Measurements from ENCODE around the gene POLE4. TPM values are rescaled to one million over a fixed set of nuclear protein-coding genes. Genes with fewer than 3 reads are reported as not detected.

The POLE4 gene
- total RNA-seq, 1 donor from 2014 or later = 44.2 TPM

GRCh38 chr2:74959106-74959751, 786 bp downstream of the POLE4 start:
- TF ChIP-seq, protein P1, sequence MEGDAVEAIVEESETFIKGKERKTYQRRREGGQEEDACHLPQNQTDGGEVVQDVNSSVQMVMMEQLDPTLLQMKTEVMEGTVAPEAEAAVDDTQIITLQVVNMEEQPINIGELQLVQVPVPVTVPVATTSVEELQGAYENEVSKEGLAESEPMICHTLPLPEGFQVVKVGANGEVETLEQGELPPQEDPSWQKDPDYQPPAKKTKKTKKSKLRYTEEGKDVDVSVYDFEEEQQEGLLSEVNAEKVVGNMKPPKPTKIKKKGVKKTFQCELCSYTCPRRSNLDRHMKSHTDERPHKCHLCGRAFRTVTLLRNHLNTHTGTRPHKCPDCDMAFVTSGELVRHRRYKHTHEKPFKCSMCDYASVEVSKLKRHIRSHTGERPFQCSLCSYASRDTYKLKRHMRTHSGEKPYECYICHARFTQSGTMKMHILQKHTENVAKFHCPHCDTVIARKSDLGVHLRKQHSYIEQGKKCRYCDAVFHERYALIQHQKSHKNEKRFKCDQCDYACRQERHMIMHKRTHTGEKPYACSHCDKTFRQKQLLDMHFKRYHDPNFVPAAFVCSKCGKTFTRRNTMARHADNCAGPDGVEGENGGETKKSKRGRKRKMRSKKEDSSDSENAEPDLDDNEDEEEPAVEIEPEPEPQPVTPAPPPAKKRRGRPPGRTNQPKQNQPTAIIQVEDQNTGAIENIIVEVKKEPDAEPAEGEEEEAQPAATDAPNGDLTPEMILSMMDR (IDR thresholded peaks at IDR 0.05) = no peak

GRCh38 chr2:74966887-74967286, 8.4 kb downstream of the POLE4 start:
- H3K4me1 Mint-ChIP-seq (ENCODE audit: unreplicated experiment) = no peaks in the 10 kb centered on the region
- no peak overlapping the region for H3K27ac Mint-ChIP-seq (ENCODE audit: unreplicated experiment)
- H3K36me3 Mint-ChIP-seq (ENCODE audit: unreplicated experiment) = peaks cover 37% of the 10 kb centered on the region
- H3K9me3 Mint-ChIP-seq (ENCODE audit: unreplicated experiment) = peaks cover 25% of the 10 kb centered on the region
- no peak overlapping the region for H3K4me3 Mint-ChIP-seq (ENCODE audit: unreplicated experiment)
- no peak for DNase-seq (ENCODE audit: extremely low spot score, unreplicated experiment)
- TF ChIP-seq, protein P1 (IDR thresholded peaks at IDR 0.05) = no peak
- H3K27me3 Mint-ChIP-seq (ENCODE audit: unreplicated experiment) = no peaks in the 10 kb centered on the region

More at GRCh38 chr2:74959106-74959751, 786 bp downstream of the POLE4 start:
- peaks cover 23% of the 10 kb centered on the region for H3K36me3 Mint-ChIP-seq (ENCODE audit: unreplicated experiment)
- peak overlapping the region; percentile 81 for H3K4me3 Mint-ChIP-seq (ENCODE audit: unreplicated experiment)
- H3K9me3 Mint-ChIP-seq (ENCODE audit: unreplicated experiment) = peaks cover 18% of the 10 kb centered on the region
- H3K27me3 Mint-ChIP-seq (ENCODE audit: unreplicated experiment) = no peaks in the 10 kb centered on the region
- H3K27ac Mint-ChIP-seq (ENCODE audit: unreplicated experiment) = peak overlapping the region; percentile 56
- no peak for DNase-seq (ENCODE audit: extremely low spot score, unreplicated experiment)
- peaks cover 19% of the 10 kb centered on the region for H3K4me1 Mint-ChIP-seq (ENCODE audit: unreplicated experiment)

GRCh38 chr2:74975016-74975415, 16.6 kb downstream of the POLE4 start:
- TF ChIP-seq, protein P1 (IDR thresholded peaks at IDR 0.05) = no peak
- no peaks in the 10 kb centered on the region for H3K4me1 Mint-ChIP-seq (ENCODE audit: unreplicated experiment)
- no peaks in the 10 kb centered on the region for H3K9me3 Mint-ChIP-seq (ENCODE audit: unreplicated experiment)
- H3K27me3 Mint-ChIP-seq (ENCODE audit: unreplicated experiment) = no peaks in the 10 kb centered on the region
- no peak overlapping the region for H3K27ac Mint-ChIP-seq (ENCODE audit: unreplicated experiment)
- DNase-seq (ENCODE audit: extremely low spot score, unreplicated experiment) = no peak
- no peaks in the 10 kb centered on the region for H3K36me3 Mint-ChIP-seq (ENCODE audit: unreplicated experiment)
- no peak overlapping the region for H3K4me3 Mint-ChIP-seq (ENCODE audit: unreplicated experiment)

- Mint-ChIP-seq H3K36me3 (ENCODE audit: unreplicated experiment) (no peaks in the 10 kb centered on the region), H3K27me3 (ENCODE audit: unreplicated experiment) (no peaks in the 10 kb centered on the region), H3K9me3 (ENCODE audit: unreplicated experiment) (no peaks in the 10 kb centered on the region), H3K4me3 (ENCODE audit: unreplicated experiment) (no peak overlapping the region), H3K27ac (ENCODE audit: unreplicated experiment) (no peak overlapping the region), H3K4me1 (ENCODE audit: unreplicated experiment) (peaks cover 2% of the 10 kb centered on the region)
- no peak for DNase-seq (ENCODE audit: extremely low spot score, unreplicated experiment)
- TF ChIP-seq, protein P1 (IDR thresholded peaks at IDR 0.05) = no peak
Measured at GRCh38 chr2:74979844-74980243, 21.4 kb downstream of the POLE4 start.

DNA sequence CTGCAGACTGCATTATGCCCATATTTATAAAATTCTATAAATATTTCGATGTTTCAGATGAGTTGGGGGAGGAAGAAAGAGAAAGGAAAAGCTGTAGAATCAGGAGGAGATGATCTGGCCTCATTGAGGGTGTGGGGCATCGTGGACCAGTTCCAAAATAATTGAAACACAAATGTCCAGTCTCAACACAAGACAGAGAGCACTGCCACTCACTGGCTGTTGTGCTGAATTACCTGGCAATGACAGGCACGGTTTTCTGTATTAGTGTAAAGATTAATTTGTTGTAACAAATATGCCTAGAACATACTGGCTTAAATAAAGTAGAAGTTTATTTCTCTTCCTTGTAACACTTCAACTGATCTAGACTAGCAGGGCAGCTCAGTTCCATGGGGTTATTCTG, 24.1 kb downstream of the POLE4 start:
- TF ChIP-seq, protein P1 (IDR thresholded peaks at IDR 0.05) = peak; percentile 41
- no peak overlapping the region for H3K4me3 Mint-ChIP-seq (ENCODE audit: unreplicated experiment)
- no peaks in the 10 kb centered on the region for H3K9me3 Mint-ChIP-seq (ENCODE audit: unreplicated experiment)
- H3K27ac Mint-ChIP-seq (ENCODE audit: unreplicated experiment) = no peak overlapping the region
- DNase-seq (ENCODE audit: extremely low spot score, unreplicated experiment) = no peak
- no peaks in the 10 kb centered on the region for H3K36me3 Mint-ChIP-seq (ENCODE audit: unreplicated experiment)
- peaks cover 17% of the 10 kb centered on the region for H3K4me1 Mint-ChIP-seq (ENCODE audit: unreplicated experiment)
- no peaks in the 10 kb centered on the region for H3K27me3 Mint-ChIP-seq (ENCODE audit: unreplicated experiment)
